GM23338 (cell line): ENCODE measurements around the gene INPP5D.

Source experiments
- POLR2AphosphoS5 ChIP-seq: IDR thresholded peaks from 2 replicates; pipeline ENCODE4 v1.6.1; 2016; ENCODE audit warnings: antibody characterized with exemption, low read depth
- TF ChIP-seq, protein P1 (sequence below): IDR thresholded peaks from one replicate; pipeline ENCODE4 v1.6.1; 2018; ENCODE audit warnings: antibody characterized with exemption; ENCODE audit not compliant: unreplicated experiment

DNA sequence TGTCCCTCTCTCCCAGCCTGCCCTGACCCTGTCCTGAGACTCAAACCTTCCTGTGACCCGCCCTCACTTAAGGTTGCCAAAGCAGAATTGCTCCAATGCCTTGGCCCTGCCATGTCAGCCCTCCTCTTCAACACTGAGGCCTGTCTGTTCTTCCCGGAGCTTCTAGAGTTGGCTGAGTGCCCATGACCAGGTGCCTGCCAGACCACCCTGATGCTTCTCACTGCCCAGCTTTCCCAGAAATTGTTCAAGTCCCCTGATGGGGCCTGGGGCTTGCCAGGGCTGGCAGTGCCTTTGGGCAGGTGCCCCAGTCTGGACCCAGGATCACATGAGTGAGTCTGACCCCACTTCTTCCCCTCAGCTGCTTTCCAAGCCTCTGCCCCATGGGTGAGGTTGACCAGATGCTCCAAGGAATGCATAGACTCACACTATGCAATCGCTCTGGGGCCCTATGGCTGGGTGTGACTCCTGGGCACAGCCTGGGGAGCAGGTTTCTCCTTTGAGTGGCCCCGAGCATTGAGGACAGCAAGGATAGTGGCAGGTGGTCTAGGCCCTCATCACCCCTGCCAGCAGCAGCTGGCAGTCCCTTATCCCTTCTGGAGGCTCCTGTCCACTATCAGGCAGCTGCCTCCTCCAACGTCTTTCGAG lies 3.1 kb upstream of the INPP5D start:
- TF ChIP-seq, protein P1, sequence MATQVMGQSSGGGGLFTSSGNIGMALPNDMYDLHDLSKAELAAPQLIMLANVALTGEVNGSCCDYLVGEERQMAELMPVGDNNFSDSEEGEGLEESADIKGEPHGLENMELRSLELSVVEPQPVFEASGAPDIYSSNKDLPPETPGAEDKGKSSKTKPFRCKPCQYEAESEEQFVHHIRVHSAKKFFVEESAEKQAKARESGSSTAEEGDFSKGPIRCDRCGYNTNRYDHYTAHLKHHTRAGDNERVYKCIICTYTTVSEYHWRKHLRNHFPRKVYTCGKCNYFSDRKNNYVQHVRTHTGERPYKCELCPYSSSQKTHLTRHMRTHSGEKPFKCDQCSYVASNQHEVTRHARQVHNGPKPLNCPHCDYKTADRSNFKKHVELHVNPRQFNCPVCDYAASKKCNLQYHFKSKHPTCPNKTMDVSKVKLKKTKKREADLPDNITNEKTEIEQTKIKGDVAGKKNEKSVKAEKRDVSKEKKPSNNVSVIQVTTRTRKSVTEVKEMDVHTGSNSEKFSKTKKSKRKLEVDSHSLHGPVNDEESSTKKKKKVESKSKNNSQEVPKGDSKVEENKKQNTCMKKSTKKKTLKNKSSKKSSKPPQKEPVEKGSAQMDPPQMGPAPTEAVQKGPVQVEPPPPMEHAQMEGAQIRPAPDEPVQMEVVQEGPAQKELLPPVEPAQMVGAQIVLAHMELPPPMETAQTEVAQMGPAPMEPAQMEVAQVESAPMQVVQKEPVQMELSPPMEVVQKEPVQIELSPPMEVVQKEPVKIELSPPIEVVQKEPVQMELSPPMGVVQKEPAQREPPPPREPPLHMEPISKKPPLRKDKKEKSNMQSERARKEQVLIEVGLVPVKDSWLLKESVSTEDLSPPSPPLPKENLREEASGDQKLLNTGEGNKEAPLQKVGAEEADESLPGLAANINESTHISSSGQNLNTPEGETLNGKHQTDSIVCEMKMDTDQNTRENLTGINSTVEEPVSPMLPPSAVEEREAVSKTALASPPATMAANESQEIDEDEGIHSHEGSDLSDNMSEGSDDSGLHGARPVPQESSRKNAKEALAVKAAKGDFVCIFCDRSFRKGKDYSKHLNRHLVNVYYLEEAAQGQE: no peak
- TF ChIP-seq POLR2AphosphoS5: no peak
